HS-27A (cell line): Measurements from ENCODE around the gene PKN3.
"Not testable (repeated sequence)": the region's sequence is repeated elsewhere in the genome, so short reads cannot be mapped to it uniquely, and the experiment has no call there.

Source experiments
- DNase-seq: peaks from one replicate; pipeline ENCODE4 v3.0.0-alpha.2; 2012; ENCODE audit warnings: low read depth, missing footprints

PKN3 gene

GRCh38 chr9:128693738-128694137 is 8.6 kb upstream of the PKN3 start:
- DNase-seq = not testable (repeated sequence)

- DNase-seq = no peak
These were observed 8.0 kb upstream of the PKN3 start for GRCh38 chr9:128694344-128694743.

GRCh38 chr9:128696923-128697707 is 5.2 kb upstream of the PKN3 start:
- no peak for DNase-seq

GRCh38 chr9:128699096-128699795 is 3.1 kb upstream of the PKN3 start:
- DNase-seq = not testable (repeated sequence)

GRCh38 chr9:128701227-128701854 is 962 bp upstream of the PKN3 start:
- no peak for DNase-seq

- no peak for DNase-seq
These were observed 779 bp downstream of the PKN3 start for GRCh38 chr9:128702949-128703615.

GRCh38 chr9:128703616-128704355 is 1.5 kb downstream of the PKN3 start:
- DNase-seq = no peak

GRCh38 chr9:128704356-128704670 is 2.0 kb downstream of the PKN3 start:
- no peak for DNase-seq

- no peak for DNase-seq
These were observed 3.0 kb downstream of the PKN3 start for GRCh38 chr9:128705051-128705965.

- DNase-seq = no peak
These were observed 3.7 kb downstream of the PKN3 start for GRCh38 chr9:128706045-128706444.

- DNase-seq = no peak
These were observed 4.5 kb downstream of the PKN3 start for GRCh38 chr9:128706671-128707381.

GRCh38 chr9:128707446-128707845 is 5.1 kb downstream of the PKN3 start:
- no peak for DNase-seq

GRCh38 chr9:128712451-128713410 is 10.4 kb downstream of the PKN3 start:
- DNase-seq = no peak

- DNase-seq = no peak
These were observed 11.1 kb downstream of the PKN3 start for GRCh38 chr9:128713411-128713780.

GRCh38 chr9:128713941-128714573 is 11.8 kb downstream of the PKN3 start:
- no peak for DNase-seq

GRCh38 chr9:128714586-128715435 is 12.5 kb downstream of the PKN3 start:
- DNase-seq = no peak

GRCh38 chr9:128715436-128715750 is 13.1 kb downstream of the PKN3 start:
- DNase-seq = no peak
